Prostate gland (tissue), 2 donors: ENCODE measurements around the gene CRABP2.
A peak's percentile ranks its signal among the peaks of the same experiment; 100 is the strongest.

ENCODE experiments used
- POLR2A ChIP-seq: fragments of 450-650 bp; IDR thresholded peaks from one replicate; pipeline ENCODE4 v1.6.1; 2016; ENCODE audit warnings: antibody characterized with exemption, mild to moderate bottlenecking
- TF ChIP-seq, protein P1 (sequence below), 4 experiments: fragments of 200-600 bp in 2 of 4; fragments of 450-650 bp in 2 of 4; sonication (generic) in 2 of 4; IDR thresholded peaks; 1 replicate in 3 of 4; 2 replicates in 1 of 4; pipeline ENCODE4 v1.5.1; 2016 to 2019; ENCODE audit warnings: antibody characterized with exemption in 4 of 4, mild to moderate bottlenecking in 2 of 4, moderate library complexity in 2 of 4

GRCh38 chr1:156693848-156694689 is 11.3 kb downstream of the CRABP2 start:
- TF ChIP-seq, protein P1, sequence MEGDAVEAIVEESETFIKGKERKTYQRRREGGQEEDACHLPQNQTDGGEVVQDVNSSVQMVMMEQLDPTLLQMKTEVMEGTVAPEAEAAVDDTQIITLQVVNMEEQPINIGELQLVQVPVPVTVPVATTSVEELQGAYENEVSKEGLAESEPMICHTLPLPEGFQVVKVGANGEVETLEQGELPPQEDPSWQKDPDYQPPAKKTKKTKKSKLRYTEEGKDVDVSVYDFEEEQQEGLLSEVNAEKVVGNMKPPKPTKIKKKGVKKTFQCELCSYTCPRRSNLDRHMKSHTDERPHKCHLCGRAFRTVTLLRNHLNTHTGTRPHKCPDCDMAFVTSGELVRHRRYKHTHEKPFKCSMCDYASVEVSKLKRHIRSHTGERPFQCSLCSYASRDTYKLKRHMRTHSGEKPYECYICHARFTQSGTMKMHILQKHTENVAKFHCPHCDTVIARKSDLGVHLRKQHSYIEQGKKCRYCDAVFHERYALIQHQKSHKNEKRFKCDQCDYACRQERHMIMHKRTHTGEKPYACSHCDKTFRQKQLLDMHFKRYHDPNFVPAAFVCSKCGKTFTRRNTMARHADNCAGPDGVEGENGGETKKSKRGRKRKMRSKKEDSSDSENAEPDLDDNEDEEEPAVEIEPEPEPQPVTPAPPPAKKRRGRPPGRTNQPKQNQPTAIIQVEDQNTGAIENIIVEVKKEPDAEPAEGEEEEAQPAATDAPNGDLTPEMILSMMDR (IDR thresholded peaks at IDR 0.05), result peak in 2 of 4 experiments; percentile 4 to 41
- TF ChIP-seq POLR2A, result peak; percentile 67
